ENCODE results near the gene PARP8.
"Not testable (repeated sequence)": the region's sequence is repeated elsewhere in the genome, so short reads cannot be mapped to it uniquely, and the experiment has no call there.

PARP8 gene

GRCh38 chr5:50684721-50685120 is 18.3 kb downstream of the PARP8 start:
- no peak for DNase-seq

GRCh38 chr5:50687548-50687947 is 21.1 kb downstream of the PARP8 start:
- no peak for DNase-seq

GRCh38 chr5:50691399-50692016 is 25.1 kb downstream of the PARP8 start:
- no peak for DNase-seq

GRCh38 chr5:50694027-50694590 is 27.7 kb downstream of the PARP8 start:
- no peak for DNase-seq

GRCh38 chr5:50694626-50695025 is 28.2 kb downstream of the PARP8 start:
- DNase-seq: not testable (repeated sequence)

DNA sequence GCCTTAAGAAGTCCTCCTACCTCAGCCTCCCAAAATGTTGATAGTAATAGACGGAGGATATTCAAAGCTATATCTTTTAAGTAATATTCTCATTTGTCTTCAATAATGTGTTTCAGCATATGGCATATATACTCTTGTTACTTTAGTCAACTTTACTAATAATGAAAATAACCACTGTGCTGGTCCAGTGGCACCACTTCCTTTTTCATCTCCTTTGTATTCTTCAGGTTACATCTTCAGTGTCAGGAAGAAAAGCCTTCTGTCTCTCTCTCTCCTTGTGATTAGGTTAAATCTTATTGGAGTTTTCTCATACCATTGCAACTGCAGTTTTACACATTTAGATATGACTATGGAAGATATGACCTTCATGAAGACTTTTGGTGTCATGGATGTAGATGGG is 31.3 kb downstream of the PARP8 start:
- DNase-seq: no peak

DNA sequence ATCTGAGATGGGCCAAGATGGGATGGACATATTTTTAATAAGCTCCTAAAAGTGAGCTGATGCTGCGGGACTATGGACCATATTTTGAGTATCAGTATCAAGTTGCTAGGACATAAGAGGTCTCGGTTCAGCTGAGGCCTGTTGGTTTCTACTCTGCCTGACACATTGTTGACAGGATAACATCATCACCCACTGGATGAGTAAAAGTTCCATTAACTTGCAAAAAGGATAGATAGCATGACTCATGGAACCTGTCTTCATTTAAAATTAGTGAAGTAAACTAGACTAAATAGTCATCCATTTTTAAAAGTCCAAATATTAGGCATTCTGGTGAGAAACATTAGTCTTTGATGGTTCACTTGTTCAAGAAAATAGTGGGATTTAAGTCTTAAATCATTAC is 33.3 kb downstream of the PARP8 start:
- no peak for DNase-seq

- no peak for DNase-seq
Observed at GRCh38 chr5:50700706-50701105, 34.3 kb downstream of the PARP8 start.

DNA sequence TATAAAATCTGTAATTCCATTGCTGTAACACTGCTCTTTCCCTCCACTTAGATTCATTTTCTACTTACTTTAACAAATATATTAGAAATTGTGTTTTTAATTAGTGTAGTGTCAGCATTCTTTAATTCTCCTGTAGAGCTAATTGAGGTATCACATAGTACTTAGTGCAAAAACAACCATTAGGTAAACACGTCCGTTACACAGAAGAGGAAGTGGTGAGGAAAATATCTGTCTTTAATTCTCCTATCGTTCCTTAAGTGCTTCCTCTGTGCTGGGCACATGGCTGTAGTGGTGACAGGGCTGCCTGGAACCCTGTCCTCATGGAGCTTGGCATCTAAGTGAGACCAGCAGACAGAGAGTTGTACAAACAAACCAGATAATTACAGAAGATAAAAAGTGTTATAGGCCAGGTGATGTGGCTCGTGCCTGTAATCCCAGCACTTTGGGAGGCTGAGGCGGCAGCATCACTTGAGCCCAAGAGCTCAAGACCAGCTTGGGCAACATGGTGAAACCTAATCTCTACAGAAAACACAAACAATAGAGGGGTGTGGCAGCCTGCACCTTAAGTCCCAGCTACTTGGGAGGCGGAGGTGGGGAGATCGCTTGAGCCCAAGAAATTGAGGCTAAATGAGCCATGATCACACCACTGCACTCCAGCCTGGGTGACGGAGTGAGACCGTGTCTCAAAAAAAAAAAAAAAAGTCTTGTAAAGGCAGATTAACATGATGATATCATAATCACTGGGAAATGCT is 36.4 kb downstream of the PARP8 start:
- DNase-seq: no peak

DNA sequence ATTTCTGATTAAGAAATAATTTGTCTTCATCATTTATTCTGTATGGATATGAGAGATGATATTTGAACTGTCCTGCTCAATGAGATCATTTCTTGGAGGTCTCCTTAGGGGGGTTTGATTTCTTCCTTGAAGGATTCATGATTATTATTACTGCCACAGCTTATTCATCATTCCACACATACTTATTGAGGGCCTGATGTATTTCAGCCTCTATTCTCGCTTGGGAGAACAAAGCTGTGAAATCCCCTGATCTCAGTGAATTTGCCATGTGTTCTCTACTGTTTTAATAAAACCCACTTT is 36.9 kb downstream of the PARP8 start:
- DNase-seq: no peak

- DNase-seq: no peak
Observed at GRCh38 chr5:50704730-50705129, 38.3 kb downstream of the PARP8 start.

DNA sequence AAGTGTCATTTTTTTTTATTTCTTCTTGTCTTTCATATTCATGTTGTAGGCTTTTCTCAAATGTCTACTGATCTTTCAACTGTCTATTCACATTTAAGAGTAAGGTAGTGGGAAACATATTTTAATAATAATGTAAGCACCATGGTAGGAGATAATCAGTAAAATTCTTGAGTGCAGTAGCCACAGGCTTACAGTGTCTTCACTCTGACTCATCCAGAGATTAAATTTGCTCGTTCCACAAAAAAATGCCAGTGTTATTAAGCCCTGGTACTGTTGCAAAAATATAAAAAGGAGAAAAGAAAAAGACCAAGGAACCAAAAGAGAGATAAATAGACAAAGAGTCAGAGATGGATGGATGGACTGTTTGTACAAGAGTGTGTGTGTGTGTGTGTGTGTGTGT is 43.0 kb downstream of the PARP8 start:
- no peak for DNase-seq

- no peak for DNase-seq
Observed at GRCh38 chr5:50710838-50711237, 44.4 kb downstream of the PARP8 start.

DNA sequence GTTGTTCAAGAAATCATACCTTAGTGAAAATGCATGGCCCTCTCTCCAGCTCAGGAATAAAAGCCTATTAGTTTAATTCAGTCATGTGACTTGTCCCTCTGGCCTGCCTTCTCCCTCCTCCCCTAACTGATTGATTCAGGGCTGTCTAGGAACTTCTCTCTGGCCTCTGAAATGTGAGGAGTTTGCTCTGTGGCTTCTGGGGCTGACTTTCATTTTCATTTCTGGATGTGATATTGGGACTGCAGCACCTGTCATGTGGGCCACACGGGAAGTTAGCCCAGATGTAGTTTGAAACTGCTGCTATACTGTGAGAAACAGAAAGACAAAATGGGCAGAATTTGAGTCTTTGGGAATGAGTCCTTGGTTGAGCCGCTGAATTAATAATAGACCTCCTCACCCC is 44.8 kb downstream of the PARP8 start:
- no peak for DNase-seq

DNA sequence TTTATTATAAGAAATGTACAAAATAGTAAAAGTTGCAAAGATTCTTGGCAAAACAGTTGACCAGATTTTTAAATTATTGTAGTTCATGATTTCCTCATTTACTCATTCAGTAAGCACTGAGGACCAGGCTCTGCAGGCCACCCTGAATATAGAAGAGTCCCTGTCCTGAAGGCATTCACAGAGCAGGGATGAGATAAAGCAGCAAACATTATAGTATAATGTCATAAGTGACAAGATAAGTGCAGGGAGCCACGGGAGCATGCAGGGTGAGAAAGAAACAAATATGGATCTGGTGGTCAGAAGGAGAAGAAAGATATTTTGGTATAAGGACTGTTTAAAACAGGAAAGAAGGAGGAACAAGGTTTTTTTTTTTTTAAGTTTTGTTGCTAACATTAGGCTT is 46.0 kb downstream of the PARP8 start:
- no peak for DNase-seq

- no peak for DNase-seq
Observed at GRCh38 chr5:50715001-50715400, 48.6 kb downstream of the PARP8 start.

- no peak for DNase-seq
Observed at GRCh38 chr5:50716134-50716533, 49.7 kb downstream of the PARP8 start.

- DNase-seq: no peak
Observed at GRCh38 chr5:50717651-50718050, 51.2 kb downstream of the PARP8 start.

GRCh38 chr5:50720061-50720710 is 53.7 kb downstream of the PARP8 start:
- DNase-seq: no peak

GRCh38 chr5:50722223-50722622 is 55.8 kb downstream of the PARP8 start:
- no peak for DNase-seq

GRCh38 chr5:50724262-50724661 is 57.8 kb downstream of the PARP8 start:
- no peak for DNase-seq

DNA sequence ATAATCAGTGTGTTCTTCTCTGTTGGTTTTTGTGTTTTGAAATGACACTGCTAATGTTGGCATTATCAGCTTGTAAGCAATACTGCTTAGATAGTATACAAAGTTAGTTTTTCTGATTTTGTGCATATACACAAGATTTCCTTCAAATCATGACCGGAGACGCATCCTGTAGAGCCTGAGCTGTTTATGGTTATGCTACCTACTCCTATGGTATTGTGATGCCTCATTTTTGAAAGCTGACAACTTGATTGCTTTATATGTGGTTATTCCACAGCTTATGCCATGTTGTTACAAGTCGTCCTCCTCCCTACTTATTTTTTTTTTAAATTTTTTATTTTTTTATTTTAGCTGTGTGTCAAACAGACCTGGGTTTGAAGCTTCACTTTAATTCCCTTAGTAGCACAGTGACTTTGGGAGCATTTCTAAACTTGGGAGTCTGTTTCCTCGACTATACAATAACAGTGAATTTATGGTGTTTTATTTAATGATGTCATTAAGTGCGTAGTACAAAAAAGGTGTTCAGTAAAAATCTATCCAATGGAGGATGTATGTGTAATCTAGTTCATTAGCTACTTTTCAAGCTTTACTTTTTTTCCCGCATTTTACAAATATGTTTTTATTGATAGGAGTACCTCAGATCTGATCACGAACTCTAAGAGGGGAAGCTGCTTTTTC is 59.5 kb downstream of the PARP8 start:
- no peak for DNase-seq

GRCh38 chr5:50726475-50727148 is 60.2 kb downstream of the PARP8 start:
- DNase-seq: no peak
